NCI-H2171 (cell line): ENCODE results near the gene KLF7.
"Not testable (repeated sequence)": the region's sequence is repeated elsewhere in the genome, so short reads cannot be mapped to it uniquely, and the experiment has no call there.

Experiments
- DNase-seq: peaks from one replicate; lab custom pipeline; 2025; lab: John Stamatoyannopoulos, UW

The KLF7 gene

DNA sequence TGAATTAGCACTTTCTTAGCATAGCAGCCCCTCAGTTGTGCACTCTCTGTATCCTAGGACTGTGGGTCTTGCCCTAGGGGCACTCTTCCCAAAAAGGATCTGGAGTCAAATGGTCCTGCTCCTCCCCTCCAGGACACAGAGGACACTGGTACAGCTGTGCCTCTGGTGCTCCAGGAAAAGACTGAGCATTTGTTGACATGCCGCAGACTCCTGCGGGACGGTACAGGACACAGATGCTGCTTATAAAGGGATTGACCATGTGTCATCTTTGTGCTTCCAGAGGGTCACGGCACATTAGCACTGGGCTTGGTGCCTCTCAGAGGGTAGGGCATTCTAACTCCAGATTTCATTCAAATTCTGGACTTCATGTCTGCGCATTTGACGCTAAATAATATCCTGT lies 110.5 kb downstream of the KLF7 start:
- DNase-seq: no peak

DNA sequence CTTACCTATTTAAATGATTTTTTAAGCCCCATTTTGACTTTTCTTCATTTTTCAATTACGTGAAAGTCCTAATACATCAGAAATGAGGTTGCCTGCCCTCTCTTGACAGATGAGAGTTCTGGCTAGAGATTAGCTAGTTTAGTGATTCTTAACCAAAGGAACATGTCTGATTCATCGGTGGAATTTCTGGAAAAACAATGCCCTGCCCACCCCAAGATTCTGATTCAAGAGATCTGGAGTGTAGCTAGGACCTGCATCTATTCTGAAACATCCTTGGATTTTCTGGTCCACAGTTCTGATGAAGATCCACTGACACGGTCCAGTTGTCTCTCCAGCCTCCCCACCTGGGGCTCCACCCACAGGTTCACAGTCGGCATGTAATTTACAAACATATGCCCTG lies 111.2 kb downstream of the KLF7 start:
- no peak for DNase-seq

DNA sequence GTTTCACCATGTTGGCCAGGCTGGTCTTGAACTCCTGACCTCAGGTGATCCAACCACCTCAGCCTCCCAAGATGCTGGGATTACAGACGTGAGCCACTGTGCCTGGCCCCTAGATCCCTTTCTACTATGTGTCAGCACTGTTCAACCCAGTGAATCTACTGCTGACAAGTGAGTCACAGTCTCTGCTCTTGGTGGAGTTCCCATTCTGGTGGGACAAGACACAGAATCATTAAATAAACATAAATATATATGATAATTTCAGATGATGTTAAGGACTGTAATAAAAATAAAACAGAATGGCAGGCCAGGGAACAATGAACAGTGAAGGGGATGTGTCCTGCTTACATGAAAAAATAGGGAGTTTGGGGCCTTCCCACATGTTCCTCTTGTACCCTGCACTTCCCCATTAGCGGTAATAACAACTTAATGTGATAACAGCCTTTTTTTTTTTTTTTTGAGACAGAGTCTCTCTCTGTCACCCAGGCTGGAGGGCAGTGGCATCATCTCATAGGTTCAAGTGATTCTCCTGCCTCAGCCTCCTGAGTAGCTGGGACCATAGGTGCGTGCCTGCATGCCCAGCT lies 114.3 kb downstream of the KLF7 start:
- DNase-seq: no peak

DNA sequence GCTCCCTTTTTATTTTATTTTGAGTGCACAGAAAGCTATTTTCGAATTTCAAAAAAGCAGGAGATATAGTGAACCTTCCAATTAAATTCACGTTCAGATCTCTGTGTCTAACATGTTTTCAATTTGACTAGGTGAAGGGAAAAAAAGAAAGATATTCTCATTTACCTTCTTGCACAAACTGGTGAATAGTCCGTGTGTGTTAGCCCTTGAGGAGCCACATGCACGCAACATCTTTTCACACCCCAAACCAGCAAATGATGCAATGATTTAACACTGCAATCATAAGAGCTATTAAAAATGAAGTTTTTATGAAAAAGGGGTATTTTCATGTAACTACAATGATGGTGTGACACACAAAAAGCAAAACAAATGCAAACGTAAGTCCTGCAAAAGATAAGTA lies 116.6 kb downstream of the KLF7 start:
- no peak for DNase-seq

DNA sequence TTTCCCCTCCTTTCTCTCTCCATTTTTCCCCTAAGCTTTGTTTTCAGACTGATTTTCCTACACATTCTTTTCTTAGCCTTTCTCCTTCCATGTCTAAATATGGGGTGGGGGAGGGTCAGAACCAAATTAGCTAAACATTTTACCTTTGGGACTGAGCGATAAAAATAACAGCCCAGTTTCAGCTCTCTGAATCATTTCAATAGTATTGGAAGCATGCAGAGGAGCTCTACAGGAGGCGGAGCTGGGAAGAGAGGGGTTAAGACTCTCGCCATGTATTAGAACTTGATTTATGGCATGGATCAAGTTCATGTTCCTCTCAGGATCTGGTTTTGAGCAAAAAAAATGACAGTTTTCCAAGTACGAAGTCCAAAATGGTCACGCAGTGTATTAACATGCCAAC lies 117.3 kb downstream of the KLF7 start:
- DNase-seq: no peak

DNA sequence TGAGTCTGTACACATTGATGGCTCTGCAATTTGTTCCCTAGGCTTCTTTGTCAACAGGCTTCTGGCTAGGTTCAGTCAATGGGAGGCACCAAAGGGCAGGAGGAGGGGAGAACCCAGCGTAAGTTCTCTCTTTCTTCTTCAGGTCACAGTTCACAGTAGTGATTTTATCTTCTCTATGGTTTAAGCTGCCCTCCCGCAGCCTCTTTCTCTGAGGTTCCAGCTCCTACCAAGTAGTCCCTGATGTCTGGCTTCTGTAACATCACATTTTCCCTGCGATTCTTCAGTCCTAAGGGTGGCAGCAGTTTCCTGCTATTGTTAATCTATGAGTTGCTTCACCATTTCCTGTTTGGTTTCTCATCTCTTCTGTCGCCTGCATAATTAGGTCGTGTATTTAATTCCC lies 119.0 kb downstream of the KLF7 start:
- DNase-seq: no peak

DNA sequence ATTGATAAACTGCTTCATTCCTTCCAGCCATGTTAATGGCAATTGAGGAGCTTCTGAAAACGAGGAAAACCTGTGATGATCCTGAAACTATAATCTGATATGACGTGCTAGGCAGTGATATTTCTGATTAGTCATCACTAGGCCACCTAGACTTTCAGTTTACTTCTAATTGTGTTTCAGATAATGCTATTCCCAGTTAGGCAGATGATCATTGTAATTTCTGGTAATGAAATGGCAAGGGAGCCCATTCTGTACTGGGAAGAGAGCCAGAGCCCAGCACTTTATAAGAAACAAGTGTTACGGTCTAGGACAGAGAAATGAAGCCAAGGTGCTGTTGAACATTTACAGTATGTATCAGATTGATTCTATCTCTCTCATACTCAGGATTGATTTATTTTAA lies 120.2 kb downstream of the KLF7 start:
- no peak for DNase-seq

DNA sequence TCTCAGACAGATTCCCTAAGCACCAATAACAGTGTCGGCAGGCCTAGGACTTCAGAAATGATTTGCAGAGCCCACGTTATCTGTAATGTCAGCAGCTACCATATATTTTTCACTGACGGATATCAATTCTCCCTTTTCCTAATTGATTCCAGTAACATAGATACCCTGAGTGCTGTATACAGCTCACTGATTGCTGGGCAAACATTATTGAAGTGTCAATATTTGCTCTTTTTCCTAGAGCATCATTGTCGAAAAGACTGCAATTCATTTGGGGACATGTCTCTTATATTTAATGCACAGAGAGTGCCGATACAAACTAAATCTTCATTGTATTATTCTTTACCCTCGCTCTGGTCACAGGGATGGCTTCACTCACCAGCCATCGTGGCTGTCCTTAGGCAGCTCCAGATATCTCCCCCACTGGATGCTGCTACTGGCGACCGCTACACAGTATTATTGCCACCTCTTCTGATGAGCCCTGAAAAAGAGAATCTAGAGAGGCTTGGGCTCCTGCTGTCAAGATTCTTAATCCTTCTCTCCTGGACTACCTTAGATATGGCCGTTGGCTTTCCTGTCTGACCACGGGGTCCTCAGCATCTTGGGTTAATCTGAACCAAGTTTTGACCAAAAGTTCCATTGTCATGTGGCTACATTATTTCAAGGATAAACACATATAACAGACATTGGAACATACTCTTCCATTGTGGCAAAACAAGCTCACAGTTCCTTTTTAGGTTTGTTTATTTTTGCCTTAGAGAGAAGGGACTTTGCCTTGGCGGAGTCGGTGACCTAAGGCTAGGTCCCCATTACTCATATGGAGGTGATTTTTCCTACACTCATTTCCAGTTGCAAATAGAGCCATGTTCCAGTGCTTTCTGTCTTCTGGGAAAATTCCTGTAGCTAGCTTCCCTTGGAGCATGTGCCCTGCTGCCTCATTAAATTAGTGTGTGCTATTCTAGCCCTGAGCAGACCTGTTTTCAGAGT lies 121.1 kb downstream of the KLF7 start:
- no peak for DNase-seq

DNA sequence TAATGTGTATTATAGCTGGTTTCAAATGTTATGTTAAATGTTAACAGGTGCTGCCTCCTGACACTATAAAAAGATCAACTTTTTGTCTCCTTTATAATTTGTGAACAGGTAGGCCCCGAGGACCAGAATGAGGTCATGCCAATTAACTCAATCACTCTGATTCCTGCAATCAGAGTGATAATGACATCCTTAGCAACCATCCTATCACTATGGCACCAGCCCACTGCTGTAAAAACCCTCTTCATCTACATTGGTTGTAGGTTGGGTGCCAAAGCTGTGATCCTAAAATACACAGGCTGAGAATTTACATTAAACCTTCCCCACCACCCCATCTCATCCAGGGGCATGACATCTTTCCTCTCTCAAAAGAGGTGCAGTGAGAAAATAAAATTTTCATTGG lies 122.9 kb downstream of the KLF7 start:
- no peak for DNase-seq

DNA sequence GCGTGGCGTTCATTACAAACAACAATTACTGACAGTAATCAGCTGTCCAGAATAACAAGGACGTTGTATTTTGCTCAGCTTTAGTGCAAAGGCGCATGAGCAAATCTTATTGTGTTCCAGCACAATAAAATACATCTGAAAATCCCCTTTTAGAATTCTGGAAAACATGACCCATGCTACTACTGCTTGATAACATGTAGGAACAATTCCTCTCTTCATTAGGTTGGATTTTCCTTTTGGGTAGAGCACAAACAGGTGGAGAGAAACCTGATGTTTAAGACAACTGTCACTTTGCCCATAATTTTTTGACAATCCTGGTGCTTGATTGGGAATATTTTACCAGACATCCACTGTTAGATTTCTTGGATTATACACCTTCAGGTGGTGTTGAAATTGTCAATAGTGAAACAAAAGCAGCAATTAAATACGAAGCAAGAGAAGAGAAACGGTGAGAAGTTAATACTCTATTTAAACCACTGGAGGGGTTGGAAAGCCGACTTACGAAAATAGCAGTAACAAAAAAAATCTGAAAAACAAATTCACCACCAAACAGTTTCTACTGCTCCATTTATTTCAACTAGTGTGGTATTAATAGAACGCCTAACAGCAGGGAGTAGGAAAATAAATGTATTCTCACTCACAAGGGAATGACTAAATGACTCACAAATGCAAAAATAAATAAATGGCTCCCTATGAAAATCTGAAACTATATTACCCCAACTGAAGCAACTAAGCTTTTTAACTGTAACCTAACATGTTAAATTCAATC lies 123.8 kb downstream of the KLF7 start:
- no peak for DNase-seq

DNA sequence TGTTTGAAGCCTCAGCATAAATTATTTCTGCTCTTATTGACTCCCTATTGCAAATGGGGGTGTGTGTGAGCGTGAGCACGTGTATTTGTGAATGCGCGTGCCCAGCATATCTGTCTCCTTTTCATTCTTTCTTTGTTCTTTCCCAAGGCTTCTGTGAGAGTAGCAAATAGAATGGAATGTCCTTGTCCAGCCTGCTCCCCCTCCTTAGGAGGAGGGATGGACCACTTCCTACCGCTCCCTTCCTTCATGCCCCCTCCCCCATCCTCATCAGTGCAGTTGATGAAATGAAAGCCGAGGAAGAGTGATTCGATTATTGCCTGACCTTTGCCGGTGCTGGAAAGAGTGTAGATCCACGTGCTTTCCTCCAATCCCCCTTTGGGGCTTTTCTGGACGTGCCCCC lies 124.5 kb downstream of the KLF7 start:
- no peak for DNase-seq

DNA sequence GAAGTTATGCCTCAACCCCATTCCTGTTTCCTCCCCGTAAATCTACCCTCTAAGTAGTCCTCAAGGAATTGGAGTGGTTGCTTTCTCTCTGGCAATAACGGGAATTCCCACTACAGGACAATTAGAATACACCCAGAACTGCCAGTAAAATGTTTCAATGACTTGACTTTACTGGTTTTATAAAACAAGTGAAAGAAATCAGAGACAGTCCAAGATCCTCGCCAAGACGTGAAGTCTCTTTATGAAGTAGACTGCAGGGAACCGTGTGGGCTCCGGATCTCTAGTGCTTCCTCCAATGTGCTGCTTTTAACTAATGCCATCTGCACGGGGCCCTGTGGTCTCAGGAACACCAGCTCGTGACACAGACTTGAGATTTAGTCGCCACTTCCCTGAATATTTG lies 125.1 kb downstream of the KLF7 start:
- no peak for DNase-seq

DNA sequence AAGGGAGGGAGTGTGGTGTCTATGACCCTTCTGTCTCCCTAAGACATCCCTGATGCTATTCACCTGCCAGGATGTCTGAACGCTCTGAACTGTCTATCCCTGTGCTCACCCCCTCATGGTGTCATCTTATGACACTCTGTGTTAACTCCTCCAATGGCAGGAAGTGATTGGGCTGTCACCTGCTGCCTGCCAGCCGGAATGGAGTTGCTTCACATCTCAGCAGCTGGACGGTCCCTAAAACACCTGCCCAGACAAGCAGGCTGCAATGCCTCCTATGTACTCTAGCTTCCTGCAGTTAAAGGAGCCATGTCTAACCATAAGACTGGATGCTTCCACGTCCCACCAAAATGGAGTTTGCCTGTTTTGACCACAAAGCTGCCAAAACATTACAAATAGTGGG lies 126.5 kb downstream of the KLF7 start:
- DNase-seq: no peak

DNA sequence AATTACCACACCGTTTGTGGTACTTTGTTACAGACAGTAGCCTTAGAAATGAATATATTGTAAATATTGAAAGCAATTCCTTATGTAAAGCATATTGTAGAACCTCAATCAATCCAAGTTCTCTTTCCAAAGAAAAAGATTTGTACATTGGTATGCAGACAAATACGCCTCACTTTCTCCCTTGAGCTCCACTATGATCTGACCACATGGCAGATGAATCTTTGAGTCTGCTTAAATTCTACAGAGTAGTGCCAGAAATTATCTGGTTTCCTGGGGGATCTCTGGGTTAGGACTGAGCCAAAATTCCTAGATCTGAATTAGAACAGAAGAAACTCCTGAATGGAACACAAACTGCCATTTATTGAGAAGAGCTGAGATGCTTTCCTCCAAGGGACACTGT lies 127.4 kb downstream of the KLF7 start:
- DNase-seq: no peak

DNA sequence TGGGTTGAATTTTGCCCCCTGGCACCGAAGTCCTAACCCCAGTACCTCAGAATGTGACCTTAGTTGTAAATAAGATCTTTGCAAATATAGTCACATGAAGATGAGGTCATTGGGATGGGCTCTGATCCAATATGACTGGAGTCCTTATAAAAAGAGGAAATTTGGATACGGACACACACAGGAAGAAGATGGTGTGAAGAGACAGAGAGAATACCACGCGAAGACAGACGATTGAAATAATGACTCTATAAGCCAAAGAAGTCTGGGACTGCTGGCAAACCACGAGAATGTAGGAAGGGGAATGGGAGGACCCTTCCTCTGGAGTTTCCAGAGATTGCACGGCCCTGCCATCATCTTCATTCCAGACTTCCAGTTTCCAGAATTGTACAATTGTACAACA lies 127.9 kb downstream of the KLF7 start:
- no peak for DNase-seq

DNA sequence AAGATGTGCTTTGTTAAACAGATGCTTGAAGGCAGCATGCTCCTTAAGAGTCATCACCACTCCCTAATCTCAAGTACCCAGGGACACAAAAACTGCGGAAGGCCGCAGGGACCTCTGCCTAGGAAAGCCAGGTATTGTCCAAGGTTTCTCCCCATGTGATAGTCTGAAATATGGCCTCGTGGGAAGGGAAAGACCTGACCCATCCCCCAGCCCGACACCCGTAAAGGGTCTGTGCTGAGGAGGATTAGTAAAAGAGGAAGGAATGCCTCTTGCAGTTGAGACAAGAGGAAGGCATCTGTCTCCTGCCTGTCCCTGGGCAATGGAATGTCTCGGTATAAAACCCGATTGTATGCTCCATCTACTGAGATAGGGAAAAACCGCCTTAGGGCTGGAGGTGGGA lies 128.7 kb downstream of the KLF7 start:
- DNase-seq: not testable (repeated sequence)

DNA sequence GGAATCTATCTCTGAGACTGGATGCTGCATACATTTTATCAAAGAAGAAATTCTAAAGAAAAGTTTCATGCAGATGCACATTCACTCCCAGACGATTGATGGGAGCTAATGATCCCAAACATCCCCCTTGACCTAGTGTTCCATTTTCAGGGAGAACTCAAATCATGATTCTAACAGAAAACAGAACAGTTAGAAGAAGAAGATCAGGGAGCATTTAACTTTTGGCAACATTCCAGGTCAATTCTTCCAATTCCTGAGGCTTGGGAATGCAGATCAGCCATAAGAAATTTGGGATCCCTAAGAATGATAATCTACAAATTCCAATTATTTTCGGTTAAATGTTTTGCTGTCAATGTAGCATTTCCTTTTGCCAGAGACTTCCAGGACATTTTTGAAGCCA lies 129.9 kb downstream of the KLF7 start:
- DNase-seq: no peak

DNA sequence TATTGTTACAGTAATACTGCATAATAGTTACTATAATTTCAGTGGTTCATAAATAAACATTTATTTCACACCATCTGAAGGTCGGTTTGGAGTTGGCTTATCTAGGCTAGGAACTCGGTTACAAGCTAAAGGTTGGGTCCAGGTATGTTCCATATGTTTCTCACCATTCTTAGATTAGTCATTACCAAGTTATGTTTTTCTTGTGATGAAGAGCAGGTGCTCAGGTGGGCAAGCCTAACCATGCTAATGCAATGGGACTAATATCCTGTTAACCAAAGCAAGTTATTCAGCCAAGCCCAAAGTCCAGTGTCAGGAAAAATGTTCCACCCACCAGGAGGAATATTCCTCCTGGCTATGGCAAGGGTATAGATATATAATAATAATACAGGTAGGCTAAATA lies 133.3 kb downstream of the KLF7 start:
- DNase-seq: no peak
